Raji (cell line): ENCODE measurements around the gene ANXA9.

Source experiments
- POLR2A ChIP-seq: IDR thresholded peaks from 2 replicates; pipeline ENCODE4 v1.6.1; 2011; ENCODE audit warnings: low read depth, low read length, control low read depth; ENCODE audit not compliant: insufficient read depth

ANXA9 gene

GRCh38 chr1:150971583-150972416 is 10.3 kb upstream of the ANXA9 start:
- no peak for TF ChIP-seq POLR2A

DNA sequence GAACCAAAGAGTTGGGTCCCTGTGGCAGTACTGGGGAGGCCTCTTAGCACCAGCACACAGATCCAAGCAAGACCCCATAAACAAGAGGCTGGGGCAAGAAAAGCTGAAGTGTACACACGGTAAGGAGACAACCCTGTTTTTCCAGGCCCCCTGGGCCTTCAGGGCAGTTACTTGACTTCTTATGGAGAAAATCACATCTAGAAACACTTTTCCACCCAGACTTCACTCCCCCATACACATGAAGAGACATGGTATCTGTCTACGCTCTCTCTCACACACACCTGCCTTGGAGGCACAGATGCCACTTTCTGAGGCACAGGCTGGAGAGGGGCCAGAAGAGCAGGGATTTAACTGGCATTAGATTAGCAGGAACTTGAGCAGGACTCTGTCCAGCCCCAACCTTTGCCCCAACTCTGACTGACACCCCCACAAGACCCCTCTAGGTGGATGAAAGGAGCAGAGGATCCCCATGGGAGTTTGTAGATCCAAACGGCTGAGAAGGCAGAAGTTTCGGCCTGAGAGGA is 9.6 kb upstream of the ANXA9 start:
- no peak for TF ChIP-seq POLR2A

- no peak for TF ChIP-seq POLR2A
These were observed 8.7 kb upstream of the ANXA9 start for GRCh38 chr1:150973258-150973835.

- TF ChIP-seq POLR2A: peak; percentile 49
These were observed 8.1 kb upstream of the ANXA9 start for GRCh38 chr1:150973836-150974579.

DNA sequence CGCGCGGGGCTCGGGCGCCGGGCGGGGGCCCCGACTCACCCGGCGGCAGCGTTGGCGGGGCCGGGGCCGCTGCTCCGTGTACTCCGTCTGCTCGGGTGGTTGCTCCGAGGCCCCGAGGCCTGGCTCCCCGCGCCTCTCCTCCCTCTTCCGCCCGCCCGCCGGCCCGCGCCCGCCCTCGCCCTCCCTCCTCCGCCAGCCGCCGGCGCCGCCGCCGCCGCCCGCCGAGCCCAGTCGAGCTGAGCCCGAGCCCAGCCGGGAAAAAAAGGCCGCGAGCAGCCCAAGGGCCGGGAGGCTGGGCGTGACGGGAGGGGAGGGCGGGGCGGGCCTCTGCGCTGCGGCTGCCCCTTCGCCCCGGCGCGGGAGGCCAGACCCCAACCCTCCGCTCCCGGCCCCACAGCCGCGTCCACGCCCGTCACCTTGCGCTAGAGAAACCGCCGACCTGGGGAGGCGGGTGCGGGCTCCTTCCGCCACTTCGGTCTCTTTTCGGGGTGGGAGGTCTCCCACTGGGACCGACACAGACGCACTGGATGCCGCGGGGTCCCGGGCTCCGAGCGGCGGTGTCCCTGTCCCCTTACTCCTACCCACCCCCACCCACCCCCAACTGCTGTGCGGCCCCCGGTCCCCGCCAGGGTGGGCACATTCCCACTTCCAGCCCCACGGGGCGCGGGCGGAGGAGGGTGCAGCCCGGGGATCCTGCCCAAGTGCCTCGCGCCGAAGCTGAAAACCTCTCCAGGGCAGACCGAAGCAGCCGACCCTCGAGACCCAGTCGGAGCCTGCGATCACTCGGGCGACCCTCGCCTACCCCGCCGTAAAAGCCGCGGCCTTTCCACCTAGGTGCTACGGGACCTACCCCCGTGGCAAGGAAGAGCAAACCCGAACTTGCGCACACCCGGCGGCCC is 7.3 kb upstream of the ANXA9 start, which contains the start of gene CERS2:
Gene CERS2 (minus strand): TSS at position 256 of the 899 bp plus-strand sequence. CDS start 5,745 bp downstream, outside the sequence.
- TF ChIP-seq POLR2A: peak; percentile 44

GRCh38 chr1:150976401-150976821 is 5.7 kb upstream of the ANXA9 start:
- TF ChIP-seq POLR2A: no peak

DNA sequence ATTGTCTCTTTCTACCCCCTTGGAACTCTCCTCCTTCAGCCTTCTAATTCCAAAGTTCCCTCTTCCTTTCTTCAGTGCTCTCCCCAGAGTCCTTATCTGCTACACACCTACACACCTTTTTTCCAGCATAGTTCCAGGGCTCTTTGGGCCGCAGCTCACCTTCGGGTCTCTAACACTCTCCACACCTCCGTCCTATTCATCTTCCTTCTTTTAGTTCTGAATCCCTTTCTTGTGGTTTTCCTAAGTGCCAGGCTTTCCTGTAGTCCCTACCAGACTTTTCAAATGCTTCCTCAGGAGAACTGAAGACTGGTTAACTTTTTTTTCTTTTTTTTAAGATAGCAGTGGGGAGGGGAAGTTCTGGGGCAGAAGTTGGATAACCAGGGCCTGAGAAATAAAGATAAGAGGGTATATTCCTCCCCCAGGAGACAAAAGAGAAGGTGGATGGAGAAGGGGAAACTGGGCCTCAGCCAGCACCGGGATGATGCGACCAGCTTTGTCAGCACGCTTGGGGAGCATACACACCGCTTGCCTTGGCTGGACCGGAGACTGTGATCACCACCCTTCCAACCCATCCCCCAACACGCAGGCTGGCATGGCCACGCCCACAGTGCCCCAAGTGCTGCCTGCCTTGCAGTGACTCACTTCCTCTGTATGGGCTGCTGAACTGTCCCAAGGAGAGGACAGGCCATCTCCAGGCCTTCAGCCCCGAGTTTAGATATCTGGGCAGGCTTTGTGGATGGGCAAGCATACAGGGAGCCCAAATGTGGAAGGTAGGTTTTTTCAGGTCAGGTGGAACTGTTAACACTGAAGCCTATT is 5.0 kb upstream of the ANXA9 start:
- TF ChIP-seq POLR2A: peak; percentile 87

DNA sequence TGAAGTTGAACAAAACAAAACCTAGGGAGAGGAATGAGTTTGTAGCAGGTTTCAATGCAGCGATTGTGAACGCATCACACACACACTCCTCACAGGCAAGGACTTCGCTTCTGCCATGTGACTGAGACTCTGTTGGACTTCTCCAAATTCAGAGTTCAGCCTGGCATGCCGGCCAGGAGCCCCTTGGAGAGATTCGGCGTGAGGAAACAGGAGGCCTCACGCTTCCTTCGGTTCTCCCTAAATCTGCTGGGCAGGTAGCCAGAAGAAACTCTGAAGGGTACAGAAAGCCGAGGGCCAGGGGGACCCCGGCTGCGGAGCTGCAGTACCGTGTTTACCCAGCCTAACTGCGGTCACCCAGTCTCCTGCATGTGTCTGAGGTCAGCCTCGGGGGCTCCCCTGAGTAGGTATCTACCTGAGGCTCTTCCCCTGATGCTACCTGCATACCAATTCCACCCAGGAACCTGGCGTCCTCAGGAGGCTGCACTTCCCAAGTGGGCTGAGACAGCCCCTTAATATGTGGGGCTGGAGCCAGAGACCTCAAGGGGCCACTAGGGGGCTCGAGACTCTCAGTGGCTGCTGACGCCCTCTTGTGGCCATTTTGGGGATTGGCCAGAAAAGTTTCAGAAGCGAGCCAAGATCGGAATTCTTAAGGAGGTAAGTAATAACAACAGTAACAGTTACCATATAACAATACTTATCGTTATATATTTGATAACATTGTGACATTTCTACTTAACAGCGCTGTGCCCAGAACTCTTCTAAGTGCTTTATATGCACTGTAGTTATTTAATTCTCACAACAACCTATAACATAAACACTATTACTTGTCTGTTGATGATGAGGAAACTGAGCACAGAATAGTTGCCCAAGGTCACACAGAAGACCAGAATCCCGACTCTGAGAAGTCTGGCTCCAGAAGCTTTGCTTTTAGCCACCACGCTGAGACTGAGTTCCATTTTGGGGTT is 2.7 kb upstream of the ANXA9 start:
- peak; percentile 41; the same call in 1 of the 2 replicates for TF ChIP-seq POLR2A

DNA sequence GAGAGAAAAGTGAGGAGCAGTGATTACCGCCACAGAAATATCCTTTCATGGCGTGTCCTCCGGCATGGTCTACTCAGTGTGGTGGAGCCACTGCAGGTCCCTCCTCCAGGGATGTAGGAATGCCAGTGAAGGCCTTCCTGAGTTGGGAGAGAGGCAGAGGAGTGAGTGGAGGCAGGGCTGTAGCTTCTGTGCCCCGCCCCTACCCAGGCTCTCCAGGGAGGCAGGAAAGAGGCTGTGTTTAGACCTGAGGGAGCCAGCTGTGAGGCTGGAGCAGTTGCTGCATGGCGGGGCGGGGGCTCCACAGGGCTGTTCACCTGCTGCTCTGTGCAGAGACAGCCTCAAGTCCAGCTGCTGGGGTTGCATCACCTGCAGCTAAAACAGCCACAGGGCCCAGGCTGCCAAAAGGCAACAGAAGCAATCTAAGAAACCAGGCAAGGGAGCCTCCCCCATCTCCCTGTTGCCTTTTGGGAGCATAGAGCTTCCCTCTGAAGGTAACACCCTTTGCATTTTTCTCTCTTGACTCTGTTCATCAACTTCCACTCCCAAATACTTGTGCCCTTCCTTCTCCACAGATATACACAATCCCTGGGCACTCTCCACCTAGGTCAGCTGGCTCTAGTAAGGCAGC is 801 bp upstream of the ANXA9 start:
- no peak for TF ChIP-seq POLR2A

DNA sequence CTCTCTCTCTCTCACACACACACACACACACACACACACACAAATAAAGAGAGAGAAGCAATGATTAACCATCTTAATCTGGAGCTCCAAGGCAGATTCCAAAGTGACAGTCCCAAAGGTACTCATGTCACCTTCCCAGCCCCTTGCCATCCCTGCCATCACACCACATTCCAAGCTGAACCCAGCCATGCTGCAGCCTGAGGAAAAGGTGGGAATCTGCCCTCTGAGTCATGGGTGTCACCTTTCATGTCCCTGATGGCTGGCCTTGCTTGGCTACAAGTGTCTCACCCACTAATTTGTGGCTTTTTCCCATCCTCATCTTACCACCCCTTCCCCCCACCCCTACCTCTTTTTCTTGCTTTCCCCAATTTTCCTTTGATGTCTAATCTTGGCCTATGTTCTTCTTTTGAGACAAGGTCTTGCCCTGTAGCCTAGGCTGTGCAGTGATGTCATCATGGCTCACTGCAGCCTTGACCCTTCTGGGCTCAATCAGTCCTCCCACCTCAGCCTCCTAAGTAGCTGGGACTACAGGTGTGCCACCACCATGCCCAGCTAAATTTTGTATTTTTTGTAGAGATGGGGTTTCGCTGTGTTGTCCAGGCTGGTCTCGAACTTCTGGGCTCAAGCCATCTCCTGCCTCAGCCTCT is 3.2 kb downstream of the ANXA9 start:
- TF ChIP-seq POLR2A: no peak

- TF ChIP-seq POLR2A: no peak
These were observed 5.8 kb downstream of the ANXA9 start for GRCh38 chr1:150987924-150988323.

- TF ChIP-seq POLR2A: no peak
These were observed 10.5 kb downstream of the ANXA9 start for GRCh38 chr1:150992626-150993025.
